Prostate gland (tissue), 2 donors: ENCODE results near the gene CFAP46. TPM values are rescaled to one million over a fixed set of nuclear protein-coding genes. Genes with fewer than 3 reads are reported as not detected.
"Not testable (repeated sequence)": the region's sequence is repeated elsewhere in the genome, so short reads cannot be mapped to it uniquely, and the experiment has no call there.

ENCODE experiments used
- DNase-seq: peaks from one replicate; pipeline ENCODE4 v3.0.0-alpha.2; 2019; ENCODE audit warnings: low spot score
- H3K27ac ChIP-seq, 2 donors: fragments of 200-600 bp; sonication (generic); 2 replicates each; pipeline ENCODE4 v1.5.1; 2017 to 2019
- H3K27me3 ChIP-seq: fragments of 200-600 bp; sonication (generic); replicated peaks from 2 replicates; pipeline ENCODE4 v1.5.1; 2019; ENCODE audit not compliant: insufficient read depth
- H3K36me3 ChIP-seq, 2 donors: fragments of 200-600 bp; sonication (generic); 1 replicate in 1 of 2; 2 replicates in 1 of 2; pipeline versions ENCODE4 v1.5.1 to v1.8.1; 2017 to 2019
- H3K4me1 ChIP-seq: fragments of 200-600 bp; sonication (generic); replicated peaks from 2 replicates; pipeline ENCODE4 v1.5.1; 2019
- H3K4me3 ChIP-seq, 2 donors: fragments of 200-600 bp; sonication (generic); 2 replicates each; pipeline ENCODE4 v1.5.1; 2017 to 2019
- H3K9me3 ChIP-seq: fragments of 200-600 bp; sonication (generic); 2 replicates; pipeline ENCODE4 v1.5.1; 2017
- POLR2A ChIP-seq: fragments of 450-650 bp; IDR thresholded peaks from one replicate; pipeline ENCODE4 v1.6.1; 2016; ENCODE audit warnings: antibody characterized with exemption, mild to moderate bottlenecking
- POLR2AphosphoS5 ChIP-seq: sonication (generic); formaldehyde crosslinking; IDR thresholded peaks from one replicate; pipeline ENCODE4 v1.6.1; 2017; ENCODE audit warnings: antibody characterized with exemption
- WGBS: methylation state at CpG from one replicate; pipeline ENCODE4 v1.1.5; 2018; 5-methylcytosine and 5-hydroxymethylcytosine counted together
- intact Hi-C: fragments of 100-400 bp; cut with DNase I; formaldehyde crosslinking; loops from one replicate; pipeline ENCODE4 v1.14.2; 2022
- total RNA-seq, 2 donors: library from RNA; depleted of rRNA; stranded (reverse); fragments of >200 nt; gene quantifications; one replicate each; pipeline ENCODE4 v1.1.0, GENCODE V29; 2016
- TF ChIP-seq, protein P1 (sequence below), 4 experiments: fragments of 200-600 bp in 2 of 4; fragments of 450-650 bp in 2 of 4; sonication (generic) in 2 of 4; IDR thresholded peaks; 1 replicate in 3 of 4; 2 replicates in 1 of 4; pipeline ENCODE4 v1.5.1; 2016 to 2019; ENCODE audit warnings: antibody characterized with exemption in 4 of 4, mild to moderate bottlenecking in 2 of 4, moderate library complexity in 2 of 4

Gene CFAP46
- total RNA-seq, 2 donors from 2014 or later, result 1.4 to 9.3 TPM

- intact Hi-C loops, result no loop called here
- no peak overlapping the region for H3K4me3 ChIP-seq
- H3K27me3 ChIP-seq, result peaks cover 6% of the 10 kb centered on the region
- H3K9me3 ChIP-seq, result no peaks in the 10 kb centered on the region
- DNase-seq, result no peak
- no peaks in the 10 kb centered on the region for H3K36me3 ChIP-seq
- TF ChIP-seq, protein P1, sequence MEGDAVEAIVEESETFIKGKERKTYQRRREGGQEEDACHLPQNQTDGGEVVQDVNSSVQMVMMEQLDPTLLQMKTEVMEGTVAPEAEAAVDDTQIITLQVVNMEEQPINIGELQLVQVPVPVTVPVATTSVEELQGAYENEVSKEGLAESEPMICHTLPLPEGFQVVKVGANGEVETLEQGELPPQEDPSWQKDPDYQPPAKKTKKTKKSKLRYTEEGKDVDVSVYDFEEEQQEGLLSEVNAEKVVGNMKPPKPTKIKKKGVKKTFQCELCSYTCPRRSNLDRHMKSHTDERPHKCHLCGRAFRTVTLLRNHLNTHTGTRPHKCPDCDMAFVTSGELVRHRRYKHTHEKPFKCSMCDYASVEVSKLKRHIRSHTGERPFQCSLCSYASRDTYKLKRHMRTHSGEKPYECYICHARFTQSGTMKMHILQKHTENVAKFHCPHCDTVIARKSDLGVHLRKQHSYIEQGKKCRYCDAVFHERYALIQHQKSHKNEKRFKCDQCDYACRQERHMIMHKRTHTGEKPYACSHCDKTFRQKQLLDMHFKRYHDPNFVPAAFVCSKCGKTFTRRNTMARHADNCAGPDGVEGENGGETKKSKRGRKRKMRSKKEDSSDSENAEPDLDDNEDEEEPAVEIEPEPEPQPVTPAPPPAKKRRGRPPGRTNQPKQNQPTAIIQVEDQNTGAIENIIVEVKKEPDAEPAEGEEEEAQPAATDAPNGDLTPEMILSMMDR (IDR thresholded peaks at IDR 0.05), result no peak
- TF ChIP-seq POLR2AphosphoS5, result no peak
- TF ChIP-seq POLR2A, result no peak
- no peak overlapping the region for H3K27ac ChIP-seq
- no peaks in the 10 kb centered on the region for H3K4me1 ChIP-seq
- 68% methylated on average over 23 of the region's 23 CpGs for WGBS
Observed at GRCh38 chr10:132958883-132959558, 16.7 kb upstream of the CFAP46 start.

- Histone ChIP-seq H3K9me3 (no peaks in the 10 kb centered on the region), H3K27ac (no peak overlapping the region), H3K4me3 (no peak overlapping the region), H3K4me1 (no peaks in the 10 kb centered on the region), H3K27me3 (peaks cover 6% of the 10 kb centered on the region), H3K36me3 (no peaks in the 10 kb centered on the region)
- 77% methylated on average over 31 of the region's 34 CpGs for WGBS
- intact Hi-C loops, result no loop called here
- DNase-seq, result no peak
- TF ChIP-seq POLR2AphosphoS5, result no peak
- no peak for TF ChIP-seq POLR2A
- TF ChIP-seq, protein P1 (IDR thresholded peaks at IDR 0.05), result no peak
Observed at GRCh38 chr10:132957981-132958882, 15.9 kb upstream of the CFAP46 start.

GRCh38 chr10:132957131-132957530 is 14.8 kb upstream of the CFAP46 start:
- no peak overlapping the region for H3K4me3 ChIP-seq
- no peaks in the 10 kb centered on the region for H3K4me1 ChIP-seq
- WGBS, result 94% methylated on average over 10 of the region's 10 CpGs
- no peak for DNase-seq
- H3K27ac ChIP-seq, result no peak overlapping the region
- TF ChIP-seq POLR2AphosphoS5, result no peak
- TF ChIP-seq POLR2A, result no peak
- TF ChIP-seq, protein P1 (IDR thresholded peaks at IDR 0.05), result no peak
- H3K9me3 ChIP-seq, result no peaks in the 10 kb centered on the region
- intact Hi-C loops, result no loop called here
- H3K27me3 ChIP-seq, result peaks cover 6% of the 10 kb centered on the region
- no peaks in the 10 kb centered on the region for H3K36me3 ChIP-seq

- intact Hi-C loops, H3K27ac ChIP-seq, DNase-seq, H3K36me3 ChIP-seq, H3K27me3 ChIP-seq, H3K4me3 ChIP-seq, H3K4me1 ChIP-seq, H3K9me3 ChIP-seq: not testable (repeated sequence)
- 100% methylated on average over 4 of the region's 4 CpGs for WGBS
Observed at GRCh38 chr10:132956259-132956658, 13.9 kb upstream of the CFAP46 start.

DNA sequence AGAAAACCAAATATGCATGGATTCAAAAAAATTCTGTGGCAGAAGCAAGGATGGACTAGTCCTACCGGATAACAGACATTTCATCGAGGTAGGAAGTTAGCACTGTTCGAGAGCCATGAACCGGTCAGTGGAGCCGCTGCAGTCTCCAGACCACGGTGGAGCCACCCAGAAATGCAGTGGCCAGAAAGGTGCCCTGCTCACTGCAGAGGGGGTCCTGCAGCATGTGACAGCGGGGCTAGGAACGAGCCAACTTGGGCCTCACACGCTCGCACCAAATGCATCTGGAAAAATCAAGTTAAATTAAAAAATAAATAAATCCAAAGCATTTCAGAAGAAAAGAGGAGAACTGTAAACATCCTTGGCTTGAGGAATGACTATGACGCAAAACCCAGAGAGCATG is 13.1 kb upstream of the CFAP46 start:
- intact Hi-C loops, result no loop called here
- no peaks in the 10 kb centered on the region for H3K36me3 ChIP-seq
- H3K4me3 ChIP-seq, result no peak overlapping the region
- H3K4me1 ChIP-seq, result no peaks in the 10 kb centered on the region
- 88% methylated on average over 11 of the region's 11 CpGs for WGBS
- no peaks in the 10 kb centered on the region for H3K9me3 ChIP-seq
- peaks cover 6% of the 10 kb centered on the region for H3K27me3 ChIP-seq
- no peak for DNase-seq
- TF ChIP-seq, protein P1 (IDR thresholded peaks at IDR 0.05), result no peak
- TF ChIP-seq POLR2A (no peak), POLR2AphosphoS5 (no peak)
- H3K27ac ChIP-seq, result no peak overlapping the region
